IMR-90 (cell line): ENCODE results near the gene PLXNC1. TPM values are rescaled to one million over a fixed set of nuclear protein-coding genes. Genes with fewer than 3 reads are reported as not detected.

Experiments used
- ATAC-seq: fragments of 200-7000 bp; cut with Tn5 transposase; 2 replicates; pipeline ENCODE4 v1.9.1; 2020; ENCODE audit warnings: low read depth, mild to moderate bottlenecking, moderate library complexity
- BruUV-seq: library from RNA; stranded (reverse); fragments of 400-500 nt; replicated peaks from 2 replicates; lab custom pipeline; 2021; lab: Mats Ljungman, UMichigan
- CTCF ChIA-PET: fragments of 300-600 bp; formaldehyde crosslinking; extraction: SDS; loops from one replicate; lab custom pipeline; 2021; ENCODE audit warnings: antibody characterized with exemption; lab: Yijun Ruan, JAX
- POLR2A ChIA-PET: fragments of 300-600 bp; sonication (Branson Sonifier 250); formaldehyde crosslinking; loops from one replicate; lab custom pipeline; 2022; ENCODE audit warnings: antibody characterized with exemption; ENCODE audit not compliant: unreplicated experiment; lab: Charles Lee
- DNase-seq: peaks from one replicate; pipeline ENCODE4 v3.0.0; 2013
- H2AFZ ChIP-seq: replicated peaks from 2 replicates; pipeline ENCODE3; 2013; ENCODE audit warnings: low read length, mild to moderate bottlenecking; ENCODE audit not compliant: poor library complexity
- H2AK5ac ChIP-seq: 2 replicates; pipeline ENCODE4 v1.6.1; 2013; ENCODE audit warnings: low read depth, low read length, inconsistent platforms
- H2AK9ac ChIP-seq: replicated peaks from 2 replicates; pipeline ENCODE3; 2013; ENCODE audit warnings: mild to moderate bottlenecking, low read depth, low read length, moderate library complexity; ENCODE audit not compliant: poor library complexity
- H2BK120ac ChIP-seq: 2 replicates; pipeline ENCODE4 v1.6.1; 2013; ENCODE audit warnings: low read depth, low read length, inconsistent platforms
- H2BK15ac ChIP-seq: 3 replicates; pipeline ENCODE4 v1.6.1; 2013; ENCODE audit warnings: low read depth, low read length, inconsistent platforms
- H2BK20ac ChIP-seq: 2 replicates; pipeline ENCODE4 v1.6.1; 2013; ENCODE audit warnings: low read depth, mild to moderate bottlenecking, inconsistent platforms, low read length, moderate library complexity
- H2BK5ac ChIP-seq: 2 replicates; pipeline ENCODE4 v1.6.1; 2013; ENCODE audit warnings: mild to moderate bottlenecking, low read depth, low read length, inconsistent platforms; ENCODE audit not compliant: poor library complexity, severe bottlenecking
- H3K14ac ChIP-seq: replicated peaks from 2 replicates; pipeline ENCODE4 v1.6.1; 2013; ENCODE audit warnings: low read depth, low read length, inconsistent platforms
- H3K18ac ChIP-seq: 2 replicates; pipeline ENCODE4 v1.6.1; 2013; ENCODE audit warnings: low read depth, low read length, control low read depth
- H3K23ac ChIP-seq: 2 replicates; pipeline ENCODE4 v1.6.1; 2013; ENCODE audit warnings: low read depth, low read length, inconsistent platforms
- H3K27ac ChIP-seq: 2 replicates; pipeline ENCODE4 v1.5.1; 2013; ENCODE audit warnings: mild to moderate bottlenecking, control low read depth, low read length; ENCODE audit not compliant: insufficient read depth
- H3K27me3 ChIP-seq: 2 replicates; pipeline ENCODE4 v1.6.1; 2013; ENCODE audit warnings: low read length; ENCODE audit not compliant: control insufficient read depth, insufficient read depth
- H3K36me3 ChIP-seq: 2 replicates; pipeline ENCODE4 v1.6.1; 2013; ENCODE audit warnings: low read length, mixed read lengths; ENCODE audit not compliant: control insufficient read depth, insufficient read depth
- H3K4ac ChIP-seq: 2 replicates; pipeline ENCODE4 v1.6.1; 2013; ENCODE audit warnings: low read depth, low read length, inconsistent platforms
- H3K4me1 ChIP-seq: 2 replicates; pipeline ENCODE4 v1.6.1; 2013; ENCODE audit warnings: low read length, mixed read lengths; ENCODE audit not compliant: control insufficient read depth, insufficient read depth
- H3K4me2 ChIP-seq: 2 replicates; pipeline ENCODE4 v1.6.1; 2013; ENCODE audit warnings: low read depth, mild to moderate bottlenecking, control low read depth, low read length, moderate library complexity
- H3K4me3 ChIP-seq: 2 replicates; pipeline ENCODE4 v1.5.1; 2013; ENCODE audit warnings: low read depth, mild to moderate bottlenecking, control low read depth, low read length, moderate library complexity; ENCODE audit not compliant: insufficient read depth
- H3K56ac ChIP-seq: 2 replicates; pipeline ENCODE4 v1.6.1; 2013; ENCODE audit warnings: low read length, inconsistent platforms; ENCODE audit not compliant: insufficient read depth; ENCODE audit errors: extremely low read depth
- H3K79me1 ChIP-seq, 2 experiments: 2 replicates each; pipeline ENCODE4 v1.6.1; 2013; ENCODE audit warnings: low read length in 2 of 2, inconsistent platforms in 1 of 2, low read depth in 1 of 2
- H3K9ac ChIP-seq: 2 replicates; pipeline ENCODE4 v1.6.1; 2013; ENCODE audit warnings: low read depth, low read length, control low read depth
- H3K9me1 ChIP-seq: 2 replicates; pipeline ENCODE4 v1.6.1; 2013; ENCODE audit warnings: low read length, inconsistent platforms; ENCODE audit not compliant: insufficient read depth
- H3K9me3 ChIP-seq: 2 replicates; pipeline ENCODE4 v1.6.1; 2013; ENCODE audit warnings: low read length; ENCODE audit not compliant: control insufficient read depth, insufficient read depth
- H4K20me1 ChIP-seq: 2 replicates; pipeline ENCODE4 v1.6.1; 2013; ENCODE audit warnings: low read length, inconsistent platforms; ENCODE audit not compliant: insufficient read depth
- H4K5ac ChIP-seq: 2 replicates; pipeline ENCODE4 v1.6.1; 2013; ENCODE audit warnings: mild to moderate bottlenecking, low read depth, low read length, control low read depth
- H4K8ac ChIP-seq, 2 experiments: 2 replicates each; pipeline ENCODE4 v1.6.1; 2013; ENCODE audit warnings: low read depth in 2 of 2, low read length in 2 of 2, control low read depth in 1 of 2, inconsistent platforms in 1 of 2
- H4K91ac ChIP-seq: 2 replicates; pipeline ENCODE4 v1.6.1; 2013; ENCODE audit warnings: low read depth, low read length, inconsistent platforms; ENCODE audit not compliant: insufficient read depth
- BHLHE40 ChIP-seq: fragments of 150-350 bp; IDR thresholded peaks from 2 replicates; pipeline ENCODE4 v1.6.1; 2016; ENCODE audit warnings: mild to moderate bottlenecking, low read depth, low read length
- CEBPB ChIP-seq: IDR thresholded peaks from 2 replicates; pipeline ENCODE4 v1.6.1; 2012; ENCODE audit warnings: low read depth, low read length, improper control_type of control experiment
- CHD1 ChIP-seq: IDR thresholded peaks from 2 replicates; pipeline ENCODE4 v1.6.1; 2012; ENCODE audit warnings: low read depth, low read length, improper control_type of control experiment
- FOS ChIP-seq: fragments of 150-350 bp; IDR thresholded peaks from 2 replicates; pipeline ENCODE4 v1.6.1; 2016; ENCODE audit warnings: low read depth, low read length
- MAFK ChIP-seq: IDR thresholded peaks from 2 replicates; pipeline ENCODE4 v1.6.1; 2012; ENCODE audit warnings: low read depth, low read length, improper control_type of control experiment
- MAZ ChIP-seq: IDR thresholded peaks from 2 replicates; pipeline ENCODE4 v1.6.1; 2012; ENCODE audit warnings: low read depth, mild to moderate bottlenecking, low read length, improper control_type of control experiment, moderate library complexity, borderline replicate concordance
- MXI1 ChIP-seq: IDR thresholded peaks from 2 replicates; pipeline ENCODE4 v1.6.1; 2012; ENCODE audit warnings: low read depth, mild to moderate bottlenecking, low read length, moderate library complexity, borderline replicate concordance
- NFE2L2 ChIP-seq: fragments of 150-350 bp; IDR thresholded peaks from 2 replicates; pipeline ENCODE4 v1.6.1; 2016; ENCODE audit warnings: low read depth, mild to moderate bottlenecking, low read length
- POLR2A ChIP-seq: IDR thresholded peaks from 2 replicates; pipeline ENCODE4 v1.6.1; 2012; ENCODE audit warnings: mild to moderate bottlenecking, low read depth, low read length
- RAD21 ChIP-seq: IDR thresholded peaks from 2 replicates; pipeline ENCODE4 v1.6.1; 2012; ENCODE audit warnings: low read length, improper control_type of control experiment
- RCOR1 ChIP-seq: IDR thresholded peaks from 2 replicates; pipeline ENCODE4 v1.6.1; 2012; ENCODE audit warnings: mild to moderate bottlenecking, low read length, improper control_type of control experiment; ENCODE audit not compliant: insufficient replicate concordance
- RFX5 ChIP-seq: IDR thresholded peaks from 2 replicates; pipeline ENCODE4 v1.8.0; 2012; ENCODE audit warnings: low read depth, mild to moderate bottlenecking, low read length, moderate library complexity
- SMC3 ChIP-seq: fragments of 150-350 bp; IDR thresholded peaks from 2 replicates; pipeline ENCODE4 v1.6.1; 2016; ENCODE audit warnings: low read depth, mild to moderate bottlenecking, antibody characterized with exemption, low read length, moderate library complexity
- WGBS, 2 experiments: methylation state at CpG; one replicate each; pipeline versions ENCODE4 v1.1.5 to v1.1.7; 2013; ENCODE audit warnings: missing lambda C conversion rate in 2 of 2; ENCODE audit not compliant: insufficient read length in 1 of 2; ENCODE audit errors: extremely low coverage in 2 of 2; 5-methylcytosine and 5-hydroxymethylcytosine counted together
- dilution Hi-C: fragments of 300-500 bp; cut with HindIII; formaldehyde crosslinking; loops from one replicate; pipeline ENCODE4 v1.14.3; 2018; ENCODE audit warnings: low sequenced_read_pairs; ENCODE audit not compliant: unreplicated experiment
- in situ Hi-C: fragments of 300-500 bp; cut with MboI; formaldehyde crosslinking; loops from 3 replicates; pipeline ENCODE4 v1.14.3; 2019; ENCODE audit warnings: low sequenced_read_pairs, inconsistent platforms, mixed read lengths
- intact Hi-C: fragments of 100-400 bp; cut with micrococcal nuclease; formaldehyde crosslinking; loops from 2 replicates; pipeline ENCODE4 v1.10.0; 2022
- polyA plus RNA-seq, 3 experiments: library from polyadenylated mRNA; depleted of rRNA; stranded (reverse); fragments of >200 nt; gene quantifications; 2 replicates each; pipeline ENCODE4 v1.2.3, GENCODE V29; 2012; ENCODE audit warnings: low replicate concordance in 1 of 3
- total RNA-seq: library from RNA; depleted of rRNA; stranded (reverse); fragments of >200 nt; gene quantifications from 2 replicates; pipeline ENCODE4 v1.2.3, GENCODE V29; 2012
- TF ChIP-seq, protein P1 (sequence below): fragments of 150-350 bp; IDR thresholded peaks from 2 replicates; pipeline ENCODE4 v1.6.1; 2017; ENCODE audit warnings: mild to moderate bottlenecking, antibody characterized with exemption, low read length, low read depth
- TF ChIP-seq, protein P2 (sequence below): conservative IDR thresholded peaks from 2 replicates; pipeline ENCODE4 v1.5.1; 2012; ENCODE audit warnings: mild to moderate bottlenecking, low read depth, low read length, improper control_type of control experiment
- TF ChIP-seq, protein P3 (sequence below): fragments of 150-350 bp; IDR thresholded peaks from 2 replicates; pipeline ENCODE4 v1.6.1; 2016; ENCODE audit warnings: low read depth, mild to moderate bottlenecking, low read length, moderate library complexity, borderline replicate concordance

The PLXNC1 gene
- total and polyA plus RNA-seq, 2 of the 4 experiments (the other 2 are of a cell fraction), result 1.0 to 1.6 TPM

DNA sequence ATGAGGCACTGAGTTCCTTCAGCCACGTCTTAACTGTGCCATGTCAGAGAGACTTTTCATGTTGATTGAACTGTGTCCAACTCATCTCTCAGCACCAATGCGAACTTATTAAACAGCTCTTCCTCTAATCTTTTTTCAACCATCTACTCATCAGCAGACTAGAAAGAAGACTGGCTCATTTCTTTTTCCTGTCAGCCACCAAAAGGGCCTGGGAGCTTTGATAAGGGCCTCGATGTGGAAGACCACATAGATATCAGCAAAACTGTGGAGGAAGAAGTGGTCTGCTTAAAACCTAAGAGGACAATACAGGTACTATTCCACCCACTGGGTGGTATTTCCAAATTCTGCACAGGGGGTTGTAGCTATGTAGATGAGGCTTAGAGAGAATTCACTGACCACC is 3.6 kb upstream of the PLXNC1 start:
- ChIA-PET POLR2A (no interaction called here), CTCF (interaction anchor here (1.0 to 2.0 kb wide), 3 partner anchors 10 to 385 kb away, joined by 3 to 6 read pairs (median 4); no protein-coding TSS in a partner anchor)
- in situ Hi-C loops, result loop anchor here (5.0 to 25.0 kb wide), 3 partner anchors 388 to 1193 kb away; no protein-coding TSS in a partner anchor

More for the DNA sequence above, 3.6 kb upstream of the PLXNC1 start:
- peaks cover 68% of the 10 kb centered on the region for H3K27me3 ChIP-seq
- H2BK20ac ChIP-seq, result no peak overlapping the region
- no peak overlapping the region for H4K91ac ChIP-seq
- intact Hi-C loops, result loop anchor here (1.0 to 10.0 kb wide), 5 partner anchors 148 to 1193 kb away; no protein-coding TSS in a partner anchor
- no peak overlapping the region for H2BK120ac ChIP-seq
- no peak overlapping the region for H2AK5ac ChIP-seq
- no peak overlapping the region for H2BK5ac ChIP-seq
- dilution Hi-C loops, result loop anchor here (25.0 kb wide), 1 partner anchor 393 kb away; no protein-coding TSS in a partner anchor
- no peak overlapping the region for H2AFZ ChIP-seq
- no peak for ATAC-seq
- no peak overlapping the region for H3K4ac ChIP-seq
- no peak overlapping the region for H4K5ac ChIP-seq
- H3K18ac ChIP-seq, result no peak overlapping the region
- no peaks in the 10 kb centered on the region for H3K79me1 ChIP-seq
- no peak overlapping the region for H4K8ac ChIP-seq
- no peak overlapping the region for H3K27ac ChIP-seq
- TF ChIP-seq BHLHE40, result no peak
- TF ChIP-seq POLR2A, result no peak
- TF ChIP-seq, protein P1, sequence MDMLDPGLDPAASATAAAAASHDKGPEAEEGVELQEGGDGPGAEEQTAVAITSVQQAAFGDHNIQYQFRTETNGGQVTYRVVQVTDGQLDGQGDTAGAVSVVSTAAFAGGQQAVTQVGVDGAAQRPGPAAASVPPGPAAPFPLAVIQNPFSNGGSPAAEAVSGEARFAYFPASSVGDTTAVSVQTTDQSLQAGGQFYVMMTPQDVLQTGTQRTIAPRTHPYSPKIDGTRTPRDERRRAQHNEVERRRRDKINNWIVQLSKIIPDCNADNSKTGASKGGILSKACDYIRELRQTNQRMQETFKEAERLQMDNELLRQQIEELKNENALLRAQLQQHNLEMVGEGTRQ, result no peak
- TF ChIP-seq, protein P2, sequence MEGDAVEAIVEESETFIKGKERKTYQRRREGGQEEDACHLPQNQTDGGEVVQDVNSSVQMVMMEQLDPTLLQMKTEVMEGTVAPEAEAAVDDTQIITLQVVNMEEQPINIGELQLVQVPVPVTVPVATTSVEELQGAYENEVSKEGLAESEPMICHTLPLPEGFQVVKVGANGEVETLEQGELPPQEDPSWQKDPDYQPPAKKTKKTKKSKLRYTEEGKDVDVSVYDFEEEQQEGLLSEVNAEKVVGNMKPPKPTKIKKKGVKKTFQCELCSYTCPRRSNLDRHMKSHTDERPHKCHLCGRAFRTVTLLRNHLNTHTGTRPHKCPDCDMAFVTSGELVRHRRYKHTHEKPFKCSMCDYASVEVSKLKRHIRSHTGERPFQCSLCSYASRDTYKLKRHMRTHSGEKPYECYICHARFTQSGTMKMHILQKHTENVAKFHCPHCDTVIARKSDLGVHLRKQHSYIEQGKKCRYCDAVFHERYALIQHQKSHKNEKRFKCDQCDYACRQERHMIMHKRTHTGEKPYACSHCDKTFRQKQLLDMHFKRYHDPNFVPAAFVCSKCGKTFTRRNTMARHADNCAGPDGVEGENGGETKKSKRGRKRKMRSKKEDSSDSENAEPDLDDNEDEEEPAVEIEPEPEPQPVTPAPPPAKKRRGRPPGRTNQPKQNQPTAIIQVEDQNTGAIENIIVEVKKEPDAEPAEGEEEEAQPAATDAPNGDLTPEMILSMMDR, result no peak
- TF ChIP-seq, protein P3, sequence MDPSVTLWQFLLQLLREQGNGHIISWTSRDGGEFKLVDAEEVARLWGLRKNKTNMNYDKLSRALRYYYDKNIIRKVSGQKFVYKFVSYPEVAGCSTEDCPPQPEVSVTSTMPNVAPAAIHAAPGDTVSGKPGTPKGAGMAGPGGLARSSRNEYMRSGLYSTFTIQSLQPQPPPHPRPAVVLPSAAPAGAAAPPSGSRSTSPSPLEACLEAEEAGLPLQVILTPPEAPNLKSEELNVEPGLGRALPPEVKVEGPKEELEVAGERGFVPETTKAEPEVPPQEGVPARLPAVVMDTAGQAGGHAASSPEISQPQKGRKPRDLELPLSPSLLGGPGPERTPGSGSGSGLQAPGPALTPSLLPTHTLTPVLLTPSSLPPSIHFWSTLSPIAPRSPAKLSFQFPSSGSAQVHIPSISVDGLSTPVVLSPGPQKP, result no peak
- TF ChIP-seq MAFK, result no peak
- no peak for TF ChIP-seq RFX5
- TF ChIP-seq CEBPB, result no peak
- no peak for TF ChIP-seq NFE2L2
- TF ChIP-seq SMC3, result no peak
- TF ChIP-seq MAZ, result no peak
- no peak for TF ChIP-seq CHD1
- no peak for TF ChIP-seq RCOR1
- TF ChIP-seq FOS, result no peak
- no peak for TF ChIP-seq MXI1
- TF ChIP-seq RAD21, result no peak
- no peak overlapping the region for H3K56ac ChIP-seq
- no peaks in the 10 kb centered on the region for H3K9me3 ChIP-seq
- H3K23ac ChIP-seq, result no peak overlapping the region
- no peak overlapping the region for H3K4me2 ChIP-seq
- no CpG with 5 or more reads among the region's 3 CpGs for WGBS, 2 experiments
- no peaks in the 10 kb centered on the region for H3K9me1 ChIP-seq
- no peaks in the 10 kb centered on the region for H4K20me1 ChIP-seq
- no peak overlapping the region for H2BK15ac ChIP-seq
- H3K14ac ChIP-seq, result no peak overlapping the region
- no peak overlapping the region for H3K4me3 ChIP-seq
- DNase-seq, result no peak
- no peak overlapping the region for H3K9ac ChIP-seq
- no peaks in the 10 kb centered on the region for H3K36me3 ChIP-seq
- no peaks in the 10 kb centered on the region; the same call in none of the 2 replicates for H3K4me1 ChIP-seq
- H2AK9ac ChIP-seq, result no peak overlapping the region
- BruUV-seq, result no TSS peak
